ENCODE data around the gene ZNF135.

ZNF135 gene

GRCh38 chr19:58038688-58039204 is 20.3 kb upstream of the ZNF135 start:
- Histone ChIP-seq H3K9me3 (ENCODE audit: control insufficient read depth, insufficient read depth, low read depth, low read length) (no peaks in the 10 kb centered on the region), H3K36me3 (ENCODE audit: control insufficient read depth in 2 of 2, insufficient read depth in 1 of 2, low read length in 2 of 2) (no peaks in the 10 kb centered on the region), H3K4me3 (ENCODE audit: low read depth, low read length) (no peak overlapping the region), H3K4me1 (ENCODE audit: control insufficient read depth, insufficient read depth, low read length) (no peaks in the 10 kb centered on the region), H3K27ac (ENCODE audit: extremely low read depth, low read depth, low read length) (no peak overlapping the region)
- POLR2A ChIA-PET, result no interaction called here
- CTCF ChIA-PET, result no interaction called here
- no peak for TF ChIP-seq ZNF580 (tag by site-specific recombination; IDR thresholded peaks at IDR 0.05)
- no peak for TF ChIP-seq ZNF133 (tag by site-specific recombination; IDR thresholded peaks at IDR 0.05)
- TF ChIP-seq ZXDB (tag by site-specific recombination; IDR thresholded peaks at IDR 0.05), result no peak
- TF ChIP-seq ZNF112 (tag by site-specific recombination; IDR thresholded peaks at IDR 0.05), result no peak
- no peak for TF ChIP-seq ZNF610 (tag by site-specific recombination; IDR thresholded peaks at IDR 0.05; ENCODE audit: borderline replicate concordance)
- TF ChIP-seq, protein P1, sequence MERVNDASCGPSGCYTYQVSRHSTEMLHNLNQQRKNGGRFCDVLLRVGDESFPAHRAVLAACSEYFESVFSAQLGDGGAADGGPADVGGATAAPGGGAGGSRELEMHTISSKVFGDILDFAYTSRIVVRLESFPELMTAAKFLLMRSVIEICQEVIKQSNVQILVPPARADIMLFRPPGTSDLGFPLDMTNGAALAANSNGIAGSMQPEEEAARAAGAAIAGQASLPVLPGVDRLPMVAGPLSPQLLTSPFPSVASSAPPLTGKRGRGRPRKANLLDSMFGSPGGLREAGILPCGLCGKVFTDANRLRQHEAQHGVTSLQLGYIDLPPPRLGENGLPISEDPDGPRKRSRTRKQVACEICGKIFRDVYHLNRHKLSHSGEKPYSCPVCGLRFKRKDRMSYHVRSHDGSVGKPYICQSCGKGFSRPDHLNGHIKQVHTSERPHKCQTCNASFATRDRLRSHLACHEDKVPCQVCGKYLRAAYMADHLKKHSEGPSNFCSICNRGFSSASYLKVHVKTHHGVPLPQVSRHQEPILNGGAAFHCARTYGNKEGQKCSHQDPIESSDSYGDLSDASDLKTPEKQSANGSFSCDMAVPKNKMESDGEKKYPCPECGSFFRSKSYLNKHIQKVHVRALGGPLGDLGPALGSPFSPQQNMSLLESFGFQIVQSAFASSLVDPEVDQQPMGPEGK (tag by site-specific recombination; IDR thresholded peaks at IDR 0.05), result no peak
- TF ChIP-seq BCL11B (tag by site-specific recombination; IDR thresholded peaks at IDR 0.05; ENCODE audit: low read depth), result no peak
- TF ChIP-seq ZNF791 (tag by site-specific recombination; IDR thresholded peaks at IDR 0.05), result no peak
- TF ChIP-seq YY2 (tag by site-specific recombination; IDR thresholded peaks at IDR 0.05), result no peak
- TF ChIP-seq ZFHX2 (tag by site-specific recombination; conservative IDR thresholded peaks at IDR 0.05), result no peak
- TF ChIP-seq, protein P2, sequence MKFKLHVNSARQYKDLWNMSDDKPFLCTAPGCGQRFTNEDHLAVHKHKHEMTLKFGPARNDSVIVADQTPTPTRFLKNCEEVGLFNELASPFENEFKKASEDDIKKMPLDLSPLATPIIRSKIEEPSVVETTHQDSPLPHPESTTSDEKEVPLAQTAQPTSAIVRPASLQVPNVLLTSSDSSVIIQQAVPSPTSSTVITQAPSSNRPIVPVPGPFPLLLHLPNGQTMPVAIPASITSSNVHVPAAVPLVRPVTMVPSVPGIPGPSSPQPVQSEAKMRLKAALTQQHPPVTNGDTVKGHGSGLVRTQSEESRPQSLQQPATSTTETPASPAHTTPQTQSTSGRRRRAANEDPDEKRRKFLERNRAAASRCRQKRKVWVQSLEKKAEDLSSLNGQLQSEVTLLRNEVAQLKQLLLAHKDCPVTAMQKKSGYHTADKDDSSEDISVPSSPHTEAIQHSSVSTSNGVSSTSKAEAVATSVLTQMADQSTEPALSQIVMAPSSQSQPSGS (tag by site-specific recombination; IDR thresholded peaks at IDR 0.05; ENCODE audit: low read depth), result no peak
- TF ChIP-seq, protein P3, sequence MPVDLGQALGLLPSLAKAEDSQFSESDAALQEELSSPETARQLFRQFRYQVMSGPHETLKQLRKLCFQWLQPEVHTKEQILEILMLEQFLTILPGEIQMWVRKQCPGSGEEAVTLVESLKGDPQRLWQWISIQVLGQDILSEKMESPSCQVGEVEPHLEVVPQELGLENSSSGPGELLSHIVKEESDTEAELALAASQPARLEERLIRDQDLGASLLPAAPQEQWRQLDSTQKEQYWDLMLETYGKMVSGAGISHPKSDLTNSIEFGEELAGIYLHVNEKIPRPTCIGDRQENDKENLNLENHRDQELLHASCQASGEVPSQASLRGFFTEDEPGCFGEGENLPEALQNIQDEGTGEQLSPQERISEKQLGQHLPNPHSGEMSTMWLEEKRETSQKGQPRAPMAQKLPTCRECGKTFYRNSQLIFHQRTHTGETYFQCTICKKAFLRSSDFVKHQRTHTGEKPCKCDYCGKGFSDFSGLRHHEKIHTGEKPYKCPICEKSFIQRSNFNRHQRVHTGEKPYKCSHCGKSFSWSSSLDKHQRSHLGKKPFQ (tag by site-specific recombination; IDR thresholded peaks at IDR 0.05), result no peak
- no peak for TF ChIP-seq EGR2 (tag by site-specific recombination; IDR thresholded peaks at IDR 0.05; ENCODE audit: low read depth)
- no peak for TF ChIP-seq ZNF140 (tag by site-specific recombination; IDR thresholded peaks at IDR 0.05)
- TF ChIP-seq ZNF707 (tag by site-specific recombination; IDR thresholded peaks at IDR 0.05), result no peak
- TF ChIP-seq ZNF704 (tag by site-specific recombination; IDR thresholded peaks at IDR 0.05), result no peak
- no peak for TF ChIP-seq ZNF518A (tag by site-specific recombination; conservative IDR thresholded peaks at IDR 0.05; ENCODE audit: low read depth)
- TF ChIP-seq IKZF3 (tag by site-specific recombination; IDR thresholded peaks at IDR 0.05), result no peak

Data from HEK293 (cell line).